NOMO-1 (cell line): ENCODE results near the gene FAM90A26.
"Not testable (repeated sequence)": the region's sequence is repeated elsewhere in the genome, so short reads cannot be mapped to it uniquely, and the experiment has no call there.

Experiments used
- DNase-seq, 2 experiments: peaks; one replicate each; lab custom pipeline; 2025; ENCODE audit not compliant: unreplicated experiment in 2 of 2; lab: John Stamatoyannopoulos, UW

FAM90A26 gene, protein sequence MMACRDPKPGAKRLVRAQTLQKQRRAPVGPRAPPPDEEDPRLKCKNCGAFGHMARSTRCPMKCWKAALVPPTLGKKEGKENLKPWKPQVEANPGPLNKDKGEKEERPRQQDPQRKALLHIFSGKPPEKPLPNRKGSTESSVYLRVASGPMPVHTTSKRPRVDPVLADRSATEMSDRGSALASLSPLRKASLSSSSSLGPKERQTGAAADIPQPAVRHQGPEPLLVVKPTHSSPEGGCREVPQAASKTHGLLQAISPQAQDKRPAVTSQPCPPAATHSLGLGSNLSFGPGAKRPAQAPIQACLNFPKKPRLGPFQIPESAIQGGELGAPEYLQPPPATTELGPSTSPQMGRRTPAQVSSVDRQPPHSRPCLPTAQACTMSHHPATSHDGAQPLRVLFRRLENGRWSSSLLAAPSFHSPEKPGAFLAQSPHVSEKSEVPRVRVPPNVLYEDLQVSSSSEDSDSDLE

GRCh38 chr4:9169791-9170459 is at the start of gene FAM90A26:
Gene FAM90A26, plus strand, starts transcription at chr4:9170409. Its CDS starts 2,764 bp downstream, at chr4:9173173.
- not testable (repeated sequence) for DNase-seq

GRCh38 chr4:9122711-9123110 is 47.5 kb upstream of the FAM90A26 start:
- DNase-seq = not testable (repeated sequence)

GRCh38 chr4:9123572-9124007 is 46.6 kb upstream of the FAM90A26 start:
- DNase-seq = peak; percentile 4 to 9

DNA sequence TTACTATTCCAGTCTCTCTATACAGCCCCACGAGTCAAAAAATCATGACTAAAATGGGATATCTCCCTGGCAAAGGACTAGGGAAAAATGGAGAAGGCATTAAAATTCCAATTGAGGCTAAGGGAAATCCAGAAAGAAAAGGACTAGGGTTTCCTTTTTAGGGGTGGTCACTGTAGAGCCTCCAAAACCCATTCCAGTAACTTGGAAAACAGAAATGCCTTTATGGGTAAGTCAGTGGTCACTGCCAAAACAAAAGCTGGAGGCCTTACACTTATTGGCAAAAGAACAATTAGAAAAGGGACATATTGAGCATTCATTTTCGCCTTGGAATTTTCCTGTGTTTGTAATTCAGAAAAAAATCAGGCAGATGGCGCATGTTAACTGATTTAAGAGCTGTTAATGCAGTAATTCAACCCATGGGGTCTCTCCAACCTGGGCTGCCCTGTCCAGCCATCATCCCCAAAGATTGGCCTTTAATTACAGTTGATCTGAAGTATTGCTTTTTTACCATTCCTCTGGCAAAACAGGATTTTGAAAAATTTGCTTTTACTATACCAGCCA is 44.5 kb upstream of the FAM90A26 start:
- DNase-seq = not testable (repeated sequence)

DNA sequence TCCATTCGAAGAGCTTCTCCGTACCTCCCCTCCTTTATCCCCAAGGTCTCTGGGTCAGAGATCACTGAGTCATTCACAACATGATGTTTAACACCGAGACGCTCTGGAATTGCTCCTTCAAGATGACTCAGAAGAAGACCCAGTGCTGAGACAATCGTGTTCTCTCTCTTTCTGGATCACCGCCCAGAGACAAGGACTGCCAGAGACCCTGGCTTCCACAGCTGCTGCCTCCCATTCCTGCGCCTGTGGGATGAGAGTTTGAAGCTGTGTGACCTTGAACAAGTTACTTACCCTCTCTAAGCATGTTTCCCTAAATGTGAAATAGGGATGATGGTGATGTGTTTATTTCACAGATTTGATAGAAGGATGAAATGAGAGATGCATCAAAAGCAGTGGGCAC is 38.8 kb upstream of the FAM90A26 start:
- DNase-seq = not testable (repeated sequence)

GRCh38 chr4:9132849-9133248 is 37.4 kb upstream of the FAM90A26 start:
- DNase-seq = not testable (repeated sequence)

DNA sequence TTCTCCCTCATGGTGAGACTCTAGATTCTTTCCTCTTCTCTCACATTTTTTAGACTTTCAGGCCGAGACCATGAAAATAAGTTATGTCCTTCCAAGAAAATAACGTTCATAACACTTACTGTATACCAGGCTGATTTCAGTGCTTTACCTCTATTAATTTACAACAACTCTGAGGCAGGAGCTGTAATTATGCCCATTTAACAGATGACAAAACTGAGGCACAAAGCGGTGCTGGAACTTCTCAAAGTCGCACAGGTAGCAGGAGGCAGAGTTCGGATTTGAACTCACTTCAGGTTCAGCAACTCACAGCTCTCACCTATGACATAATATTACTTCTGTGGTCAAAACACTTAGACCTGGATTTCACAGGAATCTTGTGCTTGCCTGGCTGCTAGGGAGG is 36.2 kb upstream of the FAM90A26 start:
- not testable (repeated sequence) for DNase-seq

DNA sequence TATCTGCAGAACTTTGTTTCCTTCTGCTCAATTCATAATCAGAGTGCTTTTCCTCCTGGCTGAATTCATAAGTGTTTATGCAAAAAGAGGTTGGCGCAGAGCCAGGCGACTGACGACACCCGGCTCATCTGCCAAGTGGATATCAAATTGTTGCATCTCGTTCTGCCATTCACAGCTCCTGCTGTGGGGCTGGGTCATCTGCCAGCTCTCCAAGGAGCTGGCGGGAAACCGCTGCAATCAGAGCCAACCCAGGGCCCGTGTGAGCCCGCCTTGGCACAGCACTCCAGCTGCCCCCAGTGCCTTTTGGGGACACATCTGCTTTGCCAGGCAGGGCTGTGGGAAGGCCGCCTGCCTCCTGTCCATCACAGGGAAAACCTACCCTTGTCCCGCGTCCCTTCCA is 35.7 kb upstream of the FAM90A26 start:
- not testable (repeated sequence) for DNase-seq

DNA sequence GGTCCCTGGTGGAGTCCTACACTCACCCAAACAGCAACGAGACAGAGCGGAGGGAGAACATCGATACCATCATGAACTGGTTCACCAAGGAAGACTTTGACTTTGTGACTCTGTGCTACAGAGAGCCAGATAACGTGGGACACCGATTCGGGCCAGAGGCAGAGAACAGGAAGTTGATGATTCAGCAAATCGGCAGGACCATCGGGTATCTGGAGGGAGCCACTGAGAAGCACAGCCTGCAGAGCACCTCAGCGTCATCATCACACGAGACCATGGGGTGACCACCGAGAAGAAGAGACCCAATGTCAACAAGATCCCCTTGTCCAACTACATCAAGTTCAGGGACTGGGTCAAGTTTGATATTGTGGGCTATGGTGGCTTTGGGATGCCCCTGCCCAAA is 29.2 kb upstream of the FAM90A26 start:
- DNase-seq = not testable (repeated sequence)

GRCh38 chr4:9142786-9143185 is 27.4 kb upstream of the FAM90A26 start:
- DNase-seq = not testable (repeated sequence)

DNA sequence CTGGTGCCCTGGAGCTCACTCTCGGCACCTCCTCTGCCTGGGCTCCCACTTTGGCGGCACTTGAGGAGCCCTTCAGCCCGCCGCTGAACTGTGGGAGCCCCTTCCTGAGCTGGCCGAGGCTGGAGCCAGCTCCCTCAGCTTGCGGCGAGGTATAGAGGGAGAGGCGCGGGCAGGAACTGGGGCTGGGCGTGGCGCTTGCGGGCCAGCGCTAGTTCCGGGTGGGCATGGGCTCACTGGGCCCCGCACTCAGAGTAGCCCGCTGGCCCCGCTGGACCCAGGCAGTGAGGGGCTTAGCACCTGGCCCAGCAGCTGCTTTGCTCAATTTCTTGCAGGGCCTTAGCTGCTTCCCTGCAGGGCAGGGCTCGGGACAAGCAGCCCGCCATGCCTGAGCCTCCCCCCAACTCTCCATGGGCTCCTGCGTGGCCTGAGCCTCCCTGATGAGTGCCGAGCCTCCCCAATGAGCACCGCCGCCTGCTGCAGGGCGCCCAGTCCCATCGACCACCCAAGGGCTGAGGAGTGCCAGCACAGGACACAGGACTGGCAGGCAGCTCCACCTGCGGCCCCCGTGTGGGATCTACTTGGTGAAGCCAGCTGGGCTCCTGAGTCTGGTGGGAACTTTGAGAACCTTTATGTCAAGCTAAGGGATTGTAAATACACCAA is 26.7 kb upstream of the FAM90A26 start:
- DNase-seq = no peak

- no peak for DNase-seq
Observed at GRCh38 chr4:9146967-9147366, 23.2 kb upstream of the FAM90A26 start.

DNA sequence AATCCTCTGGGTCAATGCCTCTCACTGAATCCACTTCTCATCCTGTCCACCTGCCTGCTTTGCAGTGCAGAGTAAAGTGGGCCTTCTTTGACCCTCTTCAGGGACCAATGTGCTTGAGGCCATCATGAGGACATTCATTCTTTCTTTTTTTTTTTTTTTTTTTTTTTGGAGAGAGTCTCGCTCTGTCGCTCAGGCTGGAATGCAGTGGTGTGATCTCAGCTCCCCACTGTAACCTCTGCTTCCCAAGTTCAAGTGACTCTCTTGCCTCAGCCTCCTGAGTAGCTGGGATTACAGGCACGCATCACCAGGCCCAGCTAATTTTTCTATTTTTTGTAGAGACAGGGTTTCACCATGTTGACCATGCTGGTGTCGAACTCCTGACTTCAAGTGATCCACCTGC is 22.8 kb upstream of the FAM90A26 start:
- not testable (repeated sequence) for DNase-seq

DNA sequence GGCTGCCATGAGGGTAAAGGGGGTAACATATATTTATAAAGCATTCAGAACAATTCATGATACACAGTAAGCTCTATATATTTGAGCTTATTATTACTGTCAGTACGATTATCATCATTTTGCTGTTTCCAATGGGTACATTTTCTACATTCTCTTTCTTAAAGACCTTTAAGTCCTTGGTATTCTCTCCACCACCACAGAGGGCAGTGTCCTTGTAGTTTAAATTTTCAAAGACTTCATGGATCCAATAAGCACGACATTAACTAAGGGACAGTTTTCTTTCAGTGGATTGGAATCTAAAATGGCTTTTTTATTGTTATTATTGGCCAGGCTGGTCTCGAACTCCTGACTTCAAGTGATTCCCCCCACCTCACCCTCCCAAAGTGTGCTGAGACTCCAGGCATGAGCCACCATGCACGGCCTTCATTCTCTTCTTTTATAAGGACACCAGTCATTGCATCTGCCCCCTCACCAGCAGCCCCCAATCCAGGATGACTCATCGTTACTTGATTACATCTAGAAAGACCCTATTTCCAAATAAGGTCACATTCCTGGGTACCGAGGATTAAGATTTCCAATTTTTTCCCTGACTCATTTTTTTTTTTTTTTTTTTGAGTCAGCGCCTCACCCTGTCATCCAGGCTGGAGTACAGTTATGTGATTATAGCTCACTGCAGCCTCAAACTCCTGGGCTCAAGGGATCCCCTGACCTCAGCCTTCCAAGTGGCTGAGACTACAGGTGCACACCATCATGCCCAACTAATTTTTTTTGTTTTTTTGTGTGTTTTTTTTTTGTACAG is 21.4 kb upstream of the FAM90A26 start:
- DNase-seq = not testable (repeated sequence)

DNA sequence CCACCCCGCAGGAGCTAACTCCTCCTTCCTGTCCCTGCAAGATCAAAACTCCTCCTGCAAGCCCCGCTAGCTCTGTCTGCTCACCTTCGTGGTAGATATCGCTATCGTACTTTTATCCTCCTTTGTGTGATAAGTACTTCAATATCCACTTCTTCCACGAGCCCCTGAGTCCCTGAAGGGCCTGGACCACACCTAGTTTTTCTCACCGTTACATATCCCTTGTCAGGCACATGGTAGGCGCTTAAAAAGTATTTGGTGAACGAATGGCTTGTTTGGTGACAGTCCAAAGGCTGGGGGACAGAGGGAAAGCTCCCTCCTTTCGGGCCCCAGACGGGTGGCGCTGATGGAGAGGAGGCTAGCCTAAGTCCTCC is 18.4 kb upstream of the FAM90A26 start:
- DNase-seq = not testable (repeated sequence)

- peak; percentile 82 to 91 for DNase-seq
Observed at GRCh38 chr4:9152180-9153007, 17.8 kb upstream of the FAM90A26 start.

GRCh38 chr4:9153008-9153570 is 17.1 kb upstream of the FAM90A26 start:
- peak; percentile 88 to 94 for DNase-seq

- DNase-seq = not testable (repeated sequence)
Observed at GRCh38 chr4:9153571-9154157, 16.5 kb upstream of the FAM90A26 start.
